Left lung (tissue), 10 donors: ENCODE results near the gene RHOBTB1. TPM values are rescaled to one million over a fixed set of nuclear protein-coding genes. Genes with fewer than 3 reads are reported as not detected.

Experiments used
- ATAC-seq: fragments of 200-7000 bp; cut with Tn5 transposase; one replicate; pipeline ENCODE4 v1.9.1; 2020; ENCODE audit warnings: moderate library complexity
- DNase-seq, 4 donors: peaks; one replicate each; pipeline ENCODE4 v3.0.0-alpha.2; 2013 to 2020
- H3K27ac ChIP-seq, 2 donors: fragments of 200-600 bp; sonication (generic) in 1 of 2; one replicate each; pipeline versions ENCODE4 v1.5.0 to v1.8.0; 2020 to 2021
- H3K27me3 ChIP-seq, 2 donors: fragments of 200-600 bp; sonication (generic) in 1 of 2; one replicate each; pipeline versions ENCODE4 v1.5.0 to v1.8.0; 2020 to 2021
- H3K36me3 ChIP-seq, 2 donors: fragments of 200-600 bp; sonication (generic) in 1 of 2; one replicate each; pipeline versions ENCODE4 v1.5.0 to v1.8.0; 2020 to 2021
- H3K4me1 ChIP-seq, 2 donors: fragments of 200-600 bp; one replicate each; pipeline ENCODE4 v1.8.0; 2021
- H3K4me3 ChIP-seq, 2 donors: fragments of 200-600 bp; sonication (generic) in 1 of 2; one replicate each; pipeline versions ENCODE4 v1.5.0 to v1.8.0; 2020 to 2021; ENCODE audit warnings: mild to moderate bottlenecking in 1 of 2
- H3K9me3 ChIP-seq, 2 donors: fragments of 200-600 bp; sonication (generic) in 1 of 2; one replicate each; pipeline versions ENCODE4 v1.5.0 to v1.8.0; 2020 to 2021
- CTCF ChIP-seq, 2 donors: fragments of 200-600 bp; sonication (generic) in 1 of 2; IDR thresholded peaks; one replicate each; pipeline versions ENCODE4 v1.5.0 to v1.8.0; 2021; ENCODE audit warnings: antibody characterized with exemption in 2 of 2
- intact Hi-C, 2 donors: fragments of 100-400 bp; cut with DNase I; formaldehyde crosslinking; loops; one replicate each; pipeline versions ENCODE4 v1.11.2 to v1.14.2; 2022
- polyA plus RNA-seq, 6 donors: library from polyadenylated mRNA; unstranded; fragments of 120-200 nt; gene quantifications; one replicate each; pipeline ENCODE4 v1.2.1, GENCODE V29; 2013; ENCODE audit not compliant: insufficient read length in 6 of 6
- total RNA-seq, 2 donors: library from RNA; stranded (reverse); fragmentation: NEBNext Ultra II Directional; extraction: Animal tissue kit (Norgen Biotek cat#: 25700); gene quantifications; one replicate each; pipeline ENCODE4 v1.2.1, GENCODE V29; 2021
- donor health status: DM: no; HTN: yes; CAD: no.
- donor health status: DM: no; HTN: no; CAD: no.

RHOBTB1 gene
- total and polyA plus RNA-seq, 8 donors: 13.1 to 55.9 (median 52.5) TPM

DNA sequence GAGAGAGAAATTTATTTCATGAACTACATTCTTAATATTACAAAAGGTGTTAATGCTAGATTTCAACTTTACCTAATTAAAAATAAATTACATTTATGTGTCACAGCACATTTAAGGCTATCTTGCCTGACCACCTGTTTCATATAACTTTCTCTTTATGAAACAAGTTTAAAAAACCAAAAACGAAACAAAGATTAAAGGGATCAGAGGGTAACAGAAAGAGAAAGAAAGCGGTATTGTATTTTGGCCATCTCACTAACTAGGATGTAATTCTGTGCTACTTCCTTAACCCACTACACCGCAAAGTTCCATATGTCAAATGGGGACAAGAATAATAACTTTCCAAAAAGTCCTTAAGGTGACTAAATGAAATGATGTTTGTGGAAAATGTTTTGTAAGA lies 6.3 kb upstream of the RHOBTB1 start:
- intact Hi-C loops: no loop called here
- Histone ChIP-seq H3K4me1 (peaks cover 0 to under 1% of the 10 kb centered on the region in 2 donors), H3K36me3 (no peaks in the 10 kb centered on the region), H3K4me3 (no peak overlapping the region), H3K9me3 (no peaks in the 10 kb centered on the region), H3K27me3 (peaks cover 0 to 2% of the 10 kb centered on the region in 2 donors), H3K27ac (no peak overlapping the region)
- DNase-seq: no peak
- ATAC-seq: no peak
- no peak for TF ChIP-seq CTCF (IDR thresholded peaks at IDR 0.05)

DNA sequence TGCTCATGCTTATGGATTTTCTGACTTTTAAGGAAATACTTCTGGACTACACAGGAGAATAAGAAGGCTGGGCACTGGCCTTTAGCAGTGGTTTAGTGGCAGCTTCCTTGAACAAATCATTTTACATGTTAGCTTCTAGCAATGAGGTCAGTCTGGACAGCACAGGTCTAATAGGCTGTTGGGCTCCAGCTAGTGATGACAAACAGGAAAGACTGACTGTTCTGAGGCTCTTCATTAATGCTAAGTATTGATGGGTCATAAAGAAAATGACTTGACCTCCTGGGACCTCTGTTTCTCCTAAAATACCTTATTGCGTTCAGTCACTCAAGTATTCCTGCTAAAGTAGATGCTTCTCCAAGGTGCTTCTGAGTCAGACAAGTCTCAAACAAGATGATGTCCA lies 4.9 kb upstream of the RHOBTB1 start:
- peaks cover 5 to 6% of the 10 kb centered on the region in 2 donors for H3K4me1 ChIP-seq

DNA sequence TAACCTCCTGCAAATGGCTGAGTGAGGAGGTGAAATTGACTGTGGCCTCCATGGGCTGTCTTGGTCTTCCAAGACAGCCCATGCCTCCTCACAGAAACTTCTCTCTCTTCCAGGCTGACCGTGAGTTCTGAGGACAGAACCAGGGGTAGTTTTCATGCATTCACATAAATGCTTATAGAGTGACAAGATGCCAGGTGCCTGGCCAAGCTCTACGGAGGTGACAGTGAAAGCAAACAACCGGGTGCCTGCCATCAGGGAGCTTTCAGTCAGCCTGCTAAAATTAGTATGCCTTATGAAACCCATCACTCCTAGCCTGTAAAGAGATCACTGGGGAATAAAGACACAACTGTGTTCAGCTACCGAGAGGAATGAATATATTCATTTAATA lies 919 bp upstream of the RHOBTB1 start:
- H3K27ac ChIP-seq: peak overlapping the region; percentile 92 to 98
- H3K4me3 ChIP-seq: peak overlapping the region; percentile 65 to 87
- DNase-seq (no peak), ATAC-seq (no peak)
- H3K9me3 ChIP-seq: no peaks in the 10 kb centered on the region
- H3K27me3 ChIP-seq: peaks cover 0 to 23% of the 10 kb centered on the region in 2 donors
- H3K4me1 ChIP-seq: peaks cover 10 to 17% of the 10 kb centered on the region in 2 donors
- intact Hi-C loops: no loop called here
- no peak for TF ChIP-seq CTCF (IDR thresholded peaks at IDR 0.05)
- H3K36me3 ChIP-seq: no peaks in the 10 kb centered on the region

More for the DNA sequence above, 4.9 kb upstream of the RHOBTB1 start:
- DNase-seq (no peak), ATAC-seq (no peak)
- no peak overlapping the region for H3K27ac ChIP-seq
- no peak for TF ChIP-seq CTCF (IDR thresholded peaks at IDR 0.05)
- H3K9me3 ChIP-seq: no peaks in the 10 kb centered on the region
- no peak overlapping the region for H3K4me3 ChIP-seq
- H3K36me3 ChIP-seq: no peaks in the 10 kb centered on the region
- peaks cover 0 to 16% of the 10 kb centered on the region in 2 donors for H3K27me3 ChIP-seq
- intact Hi-C loops: no loop called here

- TF ChIP-seq CTCF (IDR thresholded peaks at IDR 0.05): no peak
- Histone ChIP-seq H3K4me1 (peaks cover 10 to 17% of the 10 kb centered on the region in 2 donors), H3K36me3 (no peaks in the 10 kb centered on the region), H3K27me3 (peaks cover 0 to 23% of the 10 kb centered on the region in 2 donors), H3K27ac (peak overlapping the region; percentile 92 to 98), H3K4me3 (peak overlapping the region; percentile 65 to 87), H3K9me3 (no peaks in the 10 kb centered on the region)
- DNase-seq (peak; percentile 74 to 92 (median 86)), ATAC-seq (peak; percentile 65)
- intact Hi-C loops: no loop called here
Observed at GRCh38 chr10:60943316-60944057, 498 bp downstream of the RHOBTB1 start.

GRCh38 chr10:60942788-60943315 lies 1.1 kb downstream of the RHOBTB1 start:
- Histone ChIP-seq H3K4me3 (peak overlapping the region; percentile 65 to 87), H3K36me3 (no peaks in the 10 kb centered on the region), H3K27me3 (peaks cover 0 to 23% of the 10 kb centered on the region in 2 donors), H3K27ac (peak overlapping the region; percentile 92 to 98), H3K9me3 (no peaks in the 10 kb centered on the region), H3K4me1 (peaks cover 10 to 17% of the 10 kb centered on the region in 2 donors)
- no peak for TF ChIP-seq CTCF (IDR thresholded peaks at IDR 0.05)
- DNase-seq (peak; percentile 58 to 75 (median 68)), ATAC-seq (peak; percentile 27)
- intact Hi-C loops: no loop called here
